Esophagus (tissue), 2 donors: Measurements from ENCODE around the gene DDIT4. TPM values are rescaled to one million over a fixed set of nuclear protein-coding genes. Genes with fewer than 3 reads are reported as not detected.
"Not testable (repeated sequence)": the region's sequence is repeated elsewhere in the genome, so short reads cannot be mapped to it uniquely, and the experiment has no call there.

Source experiments
- H3K27ac ChIP-seq, 2 donors: one replicate each; pipeline ENCODE4 v1.5.1; 2013; ENCODE audit warnings: low read depth in 2 of 2, mild to moderate bottlenecking in 2 of 2, inconsistent platforms in 1 of 2, low read length in 1 of 2, moderate library complexity in 1 of 2
- H3K27me3 ChIP-seq, 2 donors: one replicate each; pipeline ENCODE4 v1.6.1; 2013; ENCODE audit warnings: low read length in 2 of 2, control low read depth in 1 of 2, mild to moderate bottlenecking in 1 of 2; ENCODE audit not compliant: insufficient read depth in 2 of 2, control insufficient read depth in 1 of 2
- H3K36me3 ChIP-seq, 2 donors: one replicate each; pipeline ENCODE4 v1.6.1; 2013; ENCODE audit warnings: low read length in 1 of 2; ENCODE audit not compliant: control insufficient read depth in 2 of 2, insufficient read depth in 2 of 2
- H3K4me1 ChIP-seq, 2 donors: one replicate each; pipeline ENCODE4 v1.6.1; 2013; ENCODE audit warnings: low read length in 1 of 2; ENCODE audit not compliant: control insufficient read depth in 2 of 2, insufficient read depth in 2 of 2
- H3K4me3 ChIP-seq, 2 donors: one replicate each; pipeline ENCODE4 v1.5.1; 2013; ENCODE audit warnings: low read length in 2 of 2, mild to moderate bottlenecking in 2 of 2, low read depth in 1 of 2, moderate library complexity in 1 of 2
- H3K9me3 ChIP-seq, 2 donors: one replicate each; pipeline ENCODE4 v1.6.1; 2013; ENCODE audit warnings: mild to moderate bottlenecking in 2 of 2, low read depth in 1 of 2, low read length in 1 of 2, moderate library complexity in 1 of 2; ENCODE audit not compliant: control insufficient read depth in 2 of 2, insufficient read depth in 1 of 2
- WGBS, 2 donors: extraction: QIAGEN DNeasy Blood & Tissue Kit; methylation state at CpG; one replicate each; pipeline ENCODE4 v1.1.7; 2013; 5-methylcytosine and 5-hydroxymethylcytosine counted together
- polyA plus RNA-seq, 2 donors: library from polyadenylated mRNA; stranded (reverse); fragments of 200-250 nt; gene quantifications; one replicate each; pipeline ENCODE4 v1.2.3, GENCODE V29; 2013
- donor health status: healthy with polysubstance abuse.
- donor health status: Bipolar disorder and iron deficiency.

Gene DDIT4
- polyA plus RNA-seq, 2 donors = 230 to 332 TPM

DNA sequence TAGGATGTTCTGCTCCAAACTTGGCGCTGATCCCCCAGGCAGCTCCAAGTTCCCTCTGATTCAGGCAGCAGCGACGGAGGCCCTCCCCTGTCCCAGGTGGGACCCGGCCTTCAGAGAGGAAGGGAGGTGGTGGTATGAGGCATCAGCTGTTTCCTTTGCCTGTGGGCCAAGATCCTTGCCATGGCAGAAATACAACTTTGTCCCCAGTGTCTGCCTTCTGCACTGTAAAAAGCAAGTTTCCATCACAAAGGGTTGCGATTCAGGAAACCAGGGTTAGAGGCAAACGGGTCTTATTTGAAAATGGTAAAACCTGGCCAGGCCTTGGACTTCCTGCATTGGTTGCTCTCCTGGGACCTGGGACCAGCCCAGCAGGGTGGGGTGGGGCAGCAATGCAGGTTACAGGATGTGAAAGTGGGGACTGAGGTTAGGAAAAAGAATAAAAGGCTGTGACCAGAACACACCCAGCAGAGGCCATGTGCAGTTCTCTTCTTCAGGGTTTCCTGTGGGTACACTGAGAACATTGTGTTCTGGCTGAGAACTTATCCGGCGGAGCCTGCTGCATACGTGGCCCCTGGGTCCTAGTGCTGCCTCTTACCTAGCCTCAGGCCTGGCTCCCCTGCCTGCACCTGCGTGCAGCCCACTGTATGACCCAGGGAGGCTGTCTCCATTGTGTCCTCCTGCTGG lies 25.1 kb upstream of the DDIT4 start:
- H3K9me3 ChIP-seq = no peaks in the 10 kb centered on the region
- 6 to 13% methylated on average over 10 of the region's 10 CpGs for WGBS, 2 donors
- no peaks in the 10 kb centered on the region for H3K36me3 ChIP-seq
- peak overlapping the region; percentile 91 to 92 for H3K27ac ChIP-seq
- H3K4me1 ChIP-seq = peaks cover 6 to 25% of the 10 kb centered on the region in 2 donors
- no peak overlapping the region for H3K4me3 ChIP-seq
- no peaks in the 10 kb centered on the region for H3K27me3 ChIP-seq

DNA sequence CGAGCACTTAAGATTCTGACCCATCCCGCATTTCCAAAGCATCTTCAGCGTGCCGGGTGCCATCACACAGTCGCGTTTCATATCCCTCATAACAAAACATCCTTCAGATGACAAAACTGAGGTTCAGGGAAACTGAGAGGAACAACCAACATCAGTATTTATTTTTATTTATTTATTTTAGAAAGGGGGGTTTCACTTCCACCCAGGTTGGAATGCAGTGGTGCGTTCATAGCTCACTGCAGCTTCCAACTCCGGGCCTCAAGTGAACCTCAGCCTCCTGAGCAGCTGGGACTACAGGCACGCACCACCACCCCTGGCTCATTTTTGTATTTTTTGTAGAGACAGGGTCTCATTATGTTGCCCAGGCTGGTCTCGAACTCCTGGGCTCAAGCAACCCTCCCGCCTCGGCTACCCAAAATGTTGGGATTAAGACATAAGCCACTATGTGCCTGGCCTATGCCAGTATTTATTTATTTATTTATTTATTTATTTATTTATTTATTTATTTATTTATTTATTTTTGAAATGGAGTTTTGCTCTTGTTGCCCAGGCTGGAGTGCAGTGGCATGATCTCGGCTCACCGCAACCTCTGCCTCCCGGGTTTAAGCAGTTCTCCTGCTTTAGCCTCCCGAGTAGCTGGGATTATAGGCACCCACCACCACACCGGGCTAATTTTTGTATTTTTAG lies 24.4 kb upstream of the DDIT4 start:
- peak overlapping the region; percentile 91 to 92 for H3K27ac ChIP-seq
- not testable (repeated sequence) for H3K36me3 ChIP-seq, H3K4me3 ChIP-seq, H3K9me3 ChIP-seq, H3K27me3 ChIP-seq
- H3K4me1 ChIP-seq = peaks cover 4 to 23% of the 10 kb centered on the region in 2 donors
- 86% methylated on average over 17 of the region's 17 CpGs for WGBS, 2 donors

DNA sequence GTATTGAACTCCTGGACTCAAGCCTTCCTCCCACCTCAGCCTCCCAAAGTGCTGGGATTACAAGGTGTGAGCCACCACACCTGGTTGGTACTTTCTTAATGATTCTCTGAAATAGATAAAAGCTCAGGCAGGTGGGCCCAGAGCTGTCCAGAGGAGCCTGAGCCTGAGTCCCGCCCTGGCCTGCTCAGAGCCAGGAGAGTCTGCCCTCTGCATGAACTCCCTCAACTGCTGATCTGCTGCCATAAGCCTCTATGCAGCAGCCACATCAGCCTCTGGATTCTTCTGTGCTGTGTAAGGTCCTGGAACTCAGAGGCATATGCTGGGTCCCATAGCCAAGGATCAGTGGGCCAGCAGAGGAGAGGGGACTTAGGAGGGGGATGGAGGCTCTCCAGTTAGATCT lies 23.1 kb upstream of the DDIT4 start:
- no peaks in the 10 kb centered on the region for H3K9me3 ChIP-seq
- H3K27me3 ChIP-seq = no peaks in the 10 kb centered on the region
- H3K27ac ChIP-seq = peak overlapping the region; percentile 52 to 57
- H3K4me3 ChIP-seq = no peak overlapping the region
- peaks cover 6 to 21% of the 10 kb centered on the region in 2 donors for H3K4me1 ChIP-seq
- no peaks in the 10 kb centered on the region for H3K36me3 ChIP-seq
- 59 to 90% methylated on average over 1 of the region's 1 CpG for WGBS, 2 donors

DNA sequence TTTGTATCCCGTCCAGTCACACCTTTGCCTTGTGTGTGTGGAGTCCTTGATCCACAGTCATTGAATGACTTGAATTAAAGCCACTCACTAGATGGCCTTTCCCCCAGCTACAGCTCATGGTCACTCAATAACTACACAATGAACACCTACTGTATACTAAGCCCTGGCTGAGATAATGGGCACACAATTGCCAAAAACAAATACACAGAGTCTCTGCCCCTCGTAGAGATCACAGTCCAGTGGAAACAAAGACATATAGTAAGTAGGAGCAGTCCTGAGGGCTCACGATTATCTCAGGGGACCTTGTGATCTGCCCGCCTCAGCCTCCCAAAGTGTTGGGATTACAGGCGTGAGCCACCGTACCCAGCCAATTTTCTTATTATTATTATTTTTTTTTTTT lies 22.1 kb upstream of the DDIT4 start:
- H3K27ac ChIP-seq = no peak overlapping the region
- H3K4me3 ChIP-seq = no peak overlapping the region
- no peaks in the 10 kb centered on the region for H3K27me3 ChIP-seq
- 92% methylated on average over 6 of the region's 6 CpGs for WGBS, 2 donors
- H3K9me3 ChIP-seq = no peaks in the 10 kb centered on the region
- no peaks in the 10 kb centered on the region for H3K36me3 ChIP-seq
- H3K4me1 ChIP-seq = peaks cover 3 to 20% of the 10 kb centered on the region in 2 donors

DNA sequence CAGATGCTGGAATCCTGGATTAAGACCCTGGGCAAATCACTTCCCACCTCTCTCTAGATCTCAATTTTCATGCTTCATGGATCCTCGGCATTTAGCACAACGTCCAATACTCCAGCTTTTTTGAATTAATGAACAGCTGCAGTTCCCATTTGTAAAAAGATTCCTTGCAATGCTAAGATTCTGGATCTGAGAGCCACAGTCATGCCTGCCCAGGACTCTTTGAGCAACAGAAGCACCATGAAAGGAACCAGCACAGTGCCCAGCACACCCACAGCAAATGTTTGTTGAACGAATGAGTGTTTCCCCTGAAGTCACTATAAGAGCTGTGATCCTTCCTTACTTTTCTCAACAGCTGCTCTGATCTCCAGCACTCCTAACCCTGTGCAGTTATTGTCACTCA lies 20.8 kb upstream of the DDIT4 start:
- H3K36me3 ChIP-seq = no peaks in the 10 kb centered on the region
- peaks cover 3 to 17% of the 10 kb centered on the region in 2 donors for H3K4me1 ChIP-seq
- peak overlapping the region; percentile 52 to 74 for H3K27ac ChIP-seq
- no peak overlapping the region for H3K4me3 ChIP-seq
- H3K9me3 ChIP-seq = no peaks in the 10 kb centered on the region
- no peaks in the 10 kb centered on the region for H3K27me3 ChIP-seq
- WGBS, 2 donors = 78 to 81% methylated on average over 3 of the region's 3 CpGs

DNA sequence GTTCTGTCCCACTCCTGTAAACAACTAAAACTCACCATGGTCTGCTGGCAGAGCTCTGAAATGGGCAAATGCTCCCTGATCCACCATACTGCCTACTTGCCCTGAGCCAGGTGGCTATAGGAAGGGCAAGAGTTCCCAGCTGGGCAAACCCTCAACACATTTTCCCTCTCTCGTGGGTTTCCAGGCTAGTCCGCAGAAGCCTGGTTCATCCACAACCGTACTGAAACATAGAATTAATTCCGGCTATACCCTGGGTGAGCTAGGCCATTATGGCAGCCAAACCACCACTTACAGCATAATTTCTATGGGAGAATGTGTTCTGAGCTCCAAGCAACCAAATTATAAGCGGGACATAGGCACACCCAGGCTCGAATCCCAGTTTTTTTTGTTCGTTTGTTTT lies 20.1 kb upstream of the DDIT4 start:
- Histone ChIP-seq H3K4me3 (no peak overlapping the region), H3K36me3 (no peaks in the 10 kb centered on the region), H3K4me1 (peaks cover 3 to 17% of the 10 kb centered on the region in 2 donors), H3K9me3 (no peaks in the 10 kb centered on the region), H3K27ac (peak overlapping the region; percentile 72 to 74), H3K27me3 (no peaks in the 10 kb centered on the region)
- WGBS, 2 donors = 88 to 92% methylated on average over 7 of the region's 7 CpGs

DNA sequence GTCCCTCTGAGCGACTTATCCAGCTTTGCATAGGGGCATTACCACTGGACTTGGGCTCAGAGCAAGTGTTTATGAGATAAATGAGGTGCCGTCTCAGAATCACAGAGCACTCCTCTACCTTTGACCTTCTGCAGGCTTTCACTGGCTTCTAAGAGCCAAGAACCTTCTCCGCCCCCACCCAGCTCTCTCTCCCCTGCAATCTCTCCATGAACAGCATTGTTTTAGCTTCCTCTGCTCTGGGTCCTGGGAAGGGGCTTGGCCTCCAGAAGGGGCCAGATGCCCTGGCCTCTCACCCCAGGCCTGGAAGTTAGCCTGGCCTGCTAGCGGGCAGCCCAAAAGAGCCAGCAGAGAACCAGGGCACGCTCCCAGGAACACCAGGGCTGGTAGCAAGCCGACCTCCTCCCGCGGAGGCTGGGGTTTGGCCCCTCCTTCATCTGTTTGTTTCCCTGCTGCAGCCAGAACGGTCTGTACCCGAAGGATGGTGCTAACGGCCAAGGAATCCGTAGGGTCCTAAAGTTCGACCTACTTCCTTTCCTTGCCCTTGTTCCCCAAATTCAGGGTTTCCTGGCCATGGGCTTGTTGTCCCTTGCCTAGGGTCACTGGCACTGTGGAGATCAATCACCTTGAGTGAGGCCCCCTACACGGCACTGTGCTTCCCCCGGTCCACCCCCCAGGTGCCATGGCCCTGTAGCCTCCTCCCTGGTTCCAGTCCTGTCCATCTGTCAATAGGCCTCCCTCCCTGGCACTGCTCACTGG lies 18.7 kb upstream of the DDIT4 start:
- H3K27ac ChIP-seq = peak overlapping the region; percentile 94 to 96
- no peaks in the 10 kb centered on the region for H3K36me3 ChIP-seq
- 15% methylated on average over 15 of the region's 15 CpGs for WGBS, 2 donors
- H3K9me3 ChIP-seq = no peaks in the 10 kb centered on the region
- H3K27me3 ChIP-seq = no peaks in the 10 kb centered on the region
- H3K4me1 ChIP-seq = peaks cover 3 to 24% of the 10 kb centered on the region in 2 donors
- H3K4me3 ChIP-seq = no peak overlapping the region

DNA sequence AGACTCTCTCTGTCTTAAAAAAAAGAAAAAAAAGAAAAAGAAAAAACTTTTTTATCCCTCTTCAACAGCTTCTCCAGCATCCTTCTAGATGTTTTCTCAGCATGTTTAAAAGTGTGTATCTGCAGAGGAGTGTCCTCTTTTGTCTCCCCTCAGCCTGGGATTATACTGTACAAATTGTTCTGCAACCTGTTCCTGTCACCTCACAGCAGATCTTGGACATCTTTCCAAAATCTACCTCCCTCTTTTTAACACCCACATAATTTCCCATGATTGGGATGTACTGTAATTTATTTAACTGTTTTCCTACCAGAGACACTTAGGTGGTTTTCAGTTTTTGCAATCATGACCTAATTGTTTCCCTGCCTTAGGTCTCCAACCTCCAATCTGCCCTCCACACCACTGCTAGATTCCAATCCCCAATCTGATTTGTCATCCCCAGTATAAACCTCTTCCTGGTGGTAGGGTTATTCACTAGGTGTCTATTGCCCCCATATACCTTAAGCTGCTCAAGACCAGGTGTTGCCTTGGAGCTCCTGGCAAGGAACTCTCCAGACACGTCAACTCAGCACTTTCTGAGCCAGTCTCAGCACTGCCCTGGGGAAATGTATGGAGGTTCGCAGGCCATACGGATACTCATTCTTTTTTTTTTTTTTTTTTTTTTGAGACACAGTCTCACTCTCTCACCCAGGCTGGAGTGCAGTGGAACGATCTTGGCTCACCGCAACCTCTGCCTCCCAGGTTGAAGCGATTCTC lies 17.6 kb upstream of the DDIT4 start:
- H3K4me1 ChIP-seq = peaks cover 3 to 23% of the 10 kb centered on the region in 2 donors
- H3K27me3 ChIP-seq = no peaks in the 10 kb centered on the region
- 62 to 81% methylated on average over 6 of the region's 6 CpGs for WGBS, 2 donors
- no peaks in the 10 kb centered on the region for H3K36me3 ChIP-seq
- no peak overlapping the region for H3K4me3 ChIP-seq
- no peaks in the 10 kb centered on the region for H3K9me3 ChIP-seq
- H3K27ac ChIP-seq = peak overlapping the region; percentile 94 to 96
